ENCODE data around the gene ABTB1. TPM values are rescaled to one million over a fixed set of nuclear protein-coding genes. Genes with fewer than 3 reads are reported as not detected.

The ABTB1 gene
- total and polyA plus RNA-seq, 9 donors, result 5.5 to 64.4 (median 26.7) TPM

GRCh38 chr3:127663151-127663550, 9.6 kb upstream of the ABTB1 start:
- no peak for DNase-seq
- intact Hi-C loops (cut with DNase I), result no loop called here
- H3K9me3 ChIP-seq, result no peaks in the 10 kb centered on the region
- 50 to 74% (median 58%) methylated on average over 5 of the region's 5 CpGs for WGBS, 3 donors
- H3K27me3 ChIP-seq, result no peaks in the 10 kb centered on the region
- H3K4me1 ChIP-seq (ENCODE audit: insufficient read depth), result no peaks in the 10 kb centered on the region
- no peak for TF ChIP-seq POLR2A (IDR thresholded peaks at IDR 0.05)
- no peak for TF ChIP-seq CTCF (IDR thresholded peaks at IDR 0.05)
- TF ChIP-seq EP300 (IDR thresholded peaks at IDR 0.05), result no peak
- H3K27ac ChIP-seq, result no peak overlapping the region
- no peak overlapping the region for H3K4me3 ChIP-seq
- no peaks in the 10 kb centered on the region for H3K36me3 ChIP-seq

- H3K27me3 ChIP-seq, result no peaks in the 10 kb centered on the region
- H3K4me3 ChIP-seq, result no peak overlapping the region
- H3K27ac ChIP-seq, result no peak overlapping the region
- WGBS, 3 donors, result 68 to 72% (median 70%) methylated on average over 2 of the region's 2 CpGs
- TF ChIP-seq POLR2A (IDR thresholded peaks at IDR 0.05) (no peak), EP300 (IDR thresholded peaks at IDR 0.05) (no peak), CTCF (IDR thresholded peaks at IDR 0.05) (no peak)
- no peaks in the 10 kb centered on the region for H3K9me3 ChIP-seq
- H3K4me1 ChIP-seq (ENCODE audit: insufficient read depth), result no peaks in the 10 kb centered on the region
- DNase-seq, result no peak
- H3K36me3 ChIP-seq, result no peaks in the 10 kb centered on the region
- intact Hi-C loops (cut with DNase I), result no loop called here
Observed at GRCh38 chr3:127665165-127665564, 7.6 kb upstream of the ABTB1 start.

- no peak for TF ChIP-seq POLR2A (IDR thresholded peaks at IDR 0.05)
- TF ChIP-seq CTCF (IDR thresholded peaks at IDR 0.05), result no peak
- TF ChIP-seq EP300 (IDR thresholded peaks at IDR 0.05), result no peak
- intact Hi-C loops (cut with DNase I), result no loop called here
- Histone ChIP-seq H3K4me1 (ENCODE audit: insufficient read depth) (no peaks in the 10 kb centered on the region), H3K27ac (no peak overlapping the region), H3K36me3 (no peaks in the 10 kb centered on the region), H3K9me3 (no peaks in the 10 kb centered on the region), H3K27me3 (no peaks in the 10 kb centered on the region), H3K4me3 (no peak overlapping the region)
- no peak for DNase-seq
- WGBS, 3 donors, result 92 to 98% (median 93%) methylated on average over 3 of the region's 3 CpGs
Observed at GRCh38 chr3:127665586-127665985, 7.2 kb upstream of the ABTB1 start.

GRCh38 chr3:127666676-127667075, 6.1 kb upstream of the ABTB1 start:
- Histone ChIP-seq H3K36me3 (no peaks in the 10 kb centered on the region), H3K4me3 (no peak overlapping the region), H3K27ac (no peak overlapping the region), H3K27me3 (no peaks in the 10 kb centered on the region), H3K4me1 (ENCODE audit: insufficient read depth) (peaks cover 4% of the 10 kb centered on the region), H3K9me3 (no peaks in the 10 kb centered on the region)
- intact Hi-C loops (cut with DNase I), result no loop called here
- no peak for TF ChIP-seq POLR2A (IDR thresholded peaks at IDR 0.05)
- WGBS, 3 donors, result 70 to 83% (median 80%) methylated on average over 2 of the region's 2 CpGs
- no peak for DNase-seq

GRCh38 chr3:127667119-127667681, 5.6 kb upstream of the ABTB1 start:
- intact Hi-C loops (cut with DNase I), result no loop called here

More at GRCh38 chr3:127667119-127667681, 5.6 kb upstream of the ABTB1 start:
- Histone ChIP-seq H3K27me3 (no peaks in the 10 kb centered on the region), H3K27ac (no peak overlapping the region), H3K36me3 (no peaks in the 10 kb centered on the region), H3K4me3 (no peak overlapping the region), H3K4me1 (ENCODE audit: insufficient read depth) (peaks cover 7% of the 10 kb centered on the region), H3K9me3 (no peaks in the 10 kb centered on the region)
- DNase-seq, result no peak
- TF ChIP-seq EP300 (IDR thresholded peaks at IDR 0.05) (no peak), CTCF (IDR thresholded peaks at IDR 0.05) (no peak), POLR2A (IDR thresholded peaks at IDR 0.05) (no peak)
- 81 to 89% (median 84%) methylated on average over 6 of the region's 6 CpGs for WGBS, 3 donors

All from ovary (tissue), 9 donors.